ENCODE results near the gene ATPAF2.

DNA sequence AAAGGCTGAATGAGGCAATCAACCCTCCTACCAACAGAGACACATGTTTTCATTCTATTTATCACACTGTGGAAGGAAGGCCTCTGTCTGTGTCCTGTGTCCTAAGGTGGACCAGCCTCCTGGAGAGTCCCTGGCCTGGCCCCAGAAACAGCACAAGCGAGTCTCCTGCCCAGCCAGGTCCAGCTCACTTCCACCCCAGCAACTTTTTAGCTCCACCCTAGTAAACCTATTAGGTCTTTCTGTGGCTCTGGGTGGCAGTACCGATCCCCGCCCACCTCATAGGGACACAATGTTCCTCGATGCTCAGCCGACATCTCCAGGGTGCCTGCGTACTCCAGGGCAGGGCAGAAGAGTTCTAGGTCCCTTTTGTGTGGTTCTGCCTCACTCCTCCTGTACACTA is 55.6 kb downstream of the ATPAF2 start:
- TF ChIP-seq ESRRA (IDR thresholded peaks at IDR 0.05; ENCODE audit: low read length): no peak
- TF ChIP-seq, protein P1, sequence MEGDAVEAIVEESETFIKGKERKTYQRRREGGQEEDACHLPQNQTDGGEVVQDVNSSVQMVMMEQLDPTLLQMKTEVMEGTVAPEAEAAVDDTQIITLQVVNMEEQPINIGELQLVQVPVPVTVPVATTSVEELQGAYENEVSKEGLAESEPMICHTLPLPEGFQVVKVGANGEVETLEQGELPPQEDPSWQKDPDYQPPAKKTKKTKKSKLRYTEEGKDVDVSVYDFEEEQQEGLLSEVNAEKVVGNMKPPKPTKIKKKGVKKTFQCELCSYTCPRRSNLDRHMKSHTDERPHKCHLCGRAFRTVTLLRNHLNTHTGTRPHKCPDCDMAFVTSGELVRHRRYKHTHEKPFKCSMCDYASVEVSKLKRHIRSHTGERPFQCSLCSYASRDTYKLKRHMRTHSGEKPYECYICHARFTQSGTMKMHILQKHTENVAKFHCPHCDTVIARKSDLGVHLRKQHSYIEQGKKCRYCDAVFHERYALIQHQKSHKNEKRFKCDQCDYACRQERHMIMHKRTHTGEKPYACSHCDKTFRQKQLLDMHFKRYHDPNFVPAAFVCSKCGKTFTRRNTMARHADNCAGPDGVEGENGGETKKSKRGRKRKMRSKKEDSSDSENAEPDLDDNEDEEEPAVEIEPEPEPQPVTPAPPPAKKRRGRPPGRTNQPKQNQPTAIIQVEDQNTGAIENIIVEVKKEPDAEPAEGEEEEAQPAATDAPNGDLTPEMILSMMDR (IDR thresholded peaks at IDR 0.05 in 2 of 3, conservative IDR thresholded peaks at IDR 0.05 in 1 of 3; ENCODE audit: control insufficient read depth in 2 of 3, extremely low read depth in 1 of 3, insufficient read depth in 1 of 3, low read depth in 3 of 3, low read length in 3 of 3): no peak
- no peak for TF ChIP-seq POLR2A (IDR thresholded peaks at IDR 0.05; ENCODE audit: low read depth, low read length)
- TF ChIP-seq GABPA (IDR thresholded peaks at IDR 0.05; ENCODE audit: low read depth): no peak
- no peak for TF ChIP-seq TAF1 (IDR thresholded peaks at IDR 0.05; ENCODE audit: borderline replicate concordance, low read depth, low read length)
- no peak for TF ChIP-seq STAT1 (conservative IDR thresholded peaks at IDR 0.05)
- TF ChIP-seq, protein P2, sequence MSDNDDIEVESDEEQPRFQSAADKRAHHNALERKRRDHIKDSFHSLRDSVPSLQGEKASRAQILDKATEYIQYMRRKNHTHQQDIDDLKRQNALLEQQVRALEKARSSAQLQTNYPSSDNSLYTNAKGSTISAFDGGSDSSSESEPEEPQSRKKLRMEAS (IDR thresholded peaks at IDR 0.05; ENCODE audit: low read depth, low read length): no peak
- no peak for TF ChIP-seq EP300 (IDR thresholded peaks at IDR 0.05; ENCODE audit: borderline replicate concordance in 1 of 2, control insufficient read depth in 1 of 2, low read depth in 2 of 2, low read length in 2 of 2)
- no peak for TF ChIP-seq RAD21 (IDR thresholded peaks at IDR 0.05; ENCODE audit: insufficient read depth, low read depth, low read length)
- TF ChIP-seq, protein P3, sequence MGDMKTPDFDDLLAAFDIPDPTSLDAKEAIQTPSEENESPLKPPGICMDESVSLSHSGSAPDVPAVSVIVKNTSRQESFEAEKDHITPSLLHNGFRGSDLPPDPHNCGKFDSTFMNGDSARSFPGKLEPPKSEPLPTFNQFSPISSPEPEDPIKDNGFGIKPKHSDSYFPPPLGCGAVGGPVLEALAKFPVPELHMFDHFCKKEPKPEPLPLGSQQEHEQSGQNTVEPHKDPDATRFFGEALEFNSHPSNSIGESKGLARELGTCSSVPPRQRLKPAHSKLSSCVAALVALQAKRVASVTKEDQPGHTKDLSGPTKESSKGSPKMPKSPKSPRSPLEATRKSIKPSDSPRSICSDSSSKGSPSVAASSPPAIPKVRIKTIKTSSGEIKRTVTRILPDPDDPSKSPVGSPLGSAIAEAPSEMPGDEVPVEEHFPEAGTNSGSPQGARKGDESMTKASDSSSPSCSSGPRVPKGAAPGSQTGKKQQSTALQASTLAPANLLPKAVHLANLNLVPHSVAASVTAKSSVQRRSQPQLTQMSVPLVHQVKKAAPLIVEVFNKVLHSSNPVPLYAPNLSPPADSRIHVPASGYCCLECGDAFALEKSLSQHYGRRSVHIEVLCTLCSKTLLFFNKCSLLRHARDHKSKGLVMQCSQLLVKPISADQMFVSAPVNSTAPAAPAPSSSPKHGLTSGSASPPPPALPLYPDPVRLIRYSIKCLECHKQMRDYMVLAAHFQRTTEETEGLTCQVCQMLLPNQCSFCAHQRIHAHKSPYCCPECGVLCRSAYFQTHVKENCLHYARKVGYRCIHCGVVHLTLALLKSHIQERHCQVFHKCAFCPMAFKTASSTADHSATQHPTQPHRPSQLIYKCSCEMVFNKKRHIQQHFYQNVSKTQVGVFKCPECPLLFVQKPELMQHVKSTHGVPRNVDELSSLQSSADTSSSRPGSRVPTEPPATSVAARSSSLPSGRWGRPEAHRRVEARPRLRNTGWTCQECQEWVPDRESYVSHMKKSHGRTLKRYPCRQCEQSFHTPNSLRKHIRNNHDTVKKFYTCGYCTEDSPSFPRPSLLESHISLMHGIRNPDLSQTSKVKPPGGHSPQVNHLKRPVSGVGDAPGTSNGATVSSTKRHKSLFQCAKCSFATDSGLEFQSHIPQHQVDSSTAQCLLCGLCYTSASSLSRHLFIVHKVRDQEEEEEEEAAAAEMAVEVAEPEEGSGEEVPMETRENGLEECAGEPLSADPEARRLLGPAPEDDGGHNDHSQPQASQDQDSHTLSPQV (IDR thresholded peaks at IDR 0.05): no peak
- TF ChIP-seq MEF2A (IDR thresholded peaks at IDR 0.05; ENCODE audit: insufficient read depth, low read depth, low read length): no peak
- no peak for TF ChIP-seq TARDBP (IDR thresholded peaks at IDR 0.05; ENCODE audit: borderline replicate concordance)
- TF ChIP-seq POU2F2 (IDR thresholded peaks at IDR 0.05; ENCODE audit: borderline replicate concordance, low read depth, low read length): no peak
